ENCODE data around the gene MINDY4B. TPM values are rescaled to one million over a fixed set of nuclear protein-coding genes. Genes with fewer than 3 reads are reported as not detected.

Gene MINDY4B
- total RNA-seq, 1 experiment from 2014 or later: not detected

DNA sequence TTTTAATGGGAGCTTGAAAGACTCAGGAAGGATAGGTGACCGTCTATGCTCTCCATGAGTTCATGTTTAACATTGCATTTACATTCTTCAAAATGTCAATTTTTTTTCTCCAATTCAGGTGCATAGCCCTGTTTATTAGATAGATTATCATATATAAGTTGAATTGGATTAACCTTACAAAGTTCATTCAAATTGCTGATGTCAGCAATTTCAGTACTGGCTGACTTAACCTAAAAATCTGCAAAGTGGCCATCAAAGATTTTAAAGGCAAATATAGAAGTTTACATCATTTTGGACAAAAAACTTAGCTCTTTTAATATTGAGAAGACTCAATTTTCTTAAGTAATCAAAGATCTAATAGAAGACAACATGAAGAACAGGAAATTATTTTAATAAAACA is 57.8 kb downstream of the MINDY4B start:
- H3K9me3 ChIP-seq (replicated peaks): no peaks in the 10 kb centered on the region
- no peak for DNase-seq
- no peak overlapping the region for H3K4me3 ChIP-seq
- no peaks in the 10 kb centered on the region for H3K36me3 ChIP-seq
- no peaks in the 10 kb centered on the region for H3K4me1 ChIP-seq
- H3K27me3 ChIP-seq: no peaks in the 10 kb centered on the region
- no peak overlapping the region for H3K27ac ChIP-seq

DNA sequence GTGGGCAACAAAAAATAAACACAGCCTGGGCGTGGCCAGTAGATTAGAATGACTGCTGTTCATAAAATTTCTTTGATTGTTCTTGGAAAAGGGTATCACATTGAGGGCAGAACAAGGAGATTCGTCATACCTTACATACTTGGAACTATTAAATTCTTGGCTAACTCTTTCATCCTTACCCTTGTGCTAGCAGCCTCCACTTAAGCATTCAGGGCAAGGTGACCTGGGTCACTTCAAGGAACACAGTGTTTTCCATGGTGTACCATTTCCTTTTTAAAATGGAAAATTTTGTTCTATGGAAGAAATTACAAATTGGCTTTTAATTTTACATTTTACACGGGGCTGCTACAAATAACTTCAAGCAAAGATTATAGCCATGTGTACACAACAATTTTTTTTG is 60.8 kb downstream of the MINDY4B start:
- no peak for DNase-seq
- Histone ChIP-seq H3K9me3 (replicated peaks) (no peaks in the 10 kb centered on the region), H3K36me3 (no peaks in the 10 kb centered on the region), H3K4me1 (no peaks in the 10 kb centered on the region), H3K27me3 (no peaks in the 10 kb centered on the region), H3K4me3 (no peak overlapping the region), H3K27ac (no peak overlapping the region)

DNA sequence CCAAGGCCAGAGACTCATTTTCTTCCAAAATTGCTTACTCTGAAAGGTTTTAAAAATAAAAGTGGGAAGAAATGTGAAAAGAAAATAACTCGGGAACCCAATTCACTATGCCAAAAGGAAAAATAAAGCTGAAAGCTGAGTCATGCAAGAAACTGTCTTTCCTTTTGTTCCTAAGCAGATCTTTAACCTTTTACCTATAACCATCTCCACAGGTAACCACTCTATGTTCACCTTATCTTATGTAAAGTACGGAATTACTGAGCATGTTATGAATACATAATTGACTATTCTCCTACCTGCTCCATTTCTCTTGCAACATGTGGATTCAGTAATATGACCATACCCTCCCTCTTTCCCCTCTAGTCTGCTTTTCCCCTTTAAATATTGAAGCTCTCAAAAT is 62.0 kb downstream of the MINDY4B start:
- no peak overlapping the region for H3K4me3 ChIP-seq
- no peaks in the 10 kb centered on the region for H3K9me3 ChIP-seq (replicated peaks)
- H3K27ac ChIP-seq: no peak overlapping the region
- H3K27me3 ChIP-seq: no peaks in the 10 kb centered on the region
- H3K4me1 ChIP-seq: no peaks in the 10 kb centered on the region
- no peak for DNase-seq
- no peaks in the 10 kb centered on the region for H3K36me3 ChIP-seq

- Histone ChIP-seq H3K27me3 (no peaks in the 10 kb centered on the region), H3K4me1 (no peaks in the 10 kb centered on the region), H3K9me3 (replicated peaks) (no peaks in the 10 kb centered on the region), H3K4me3 (no peak overlapping the region), H3K36me3 (no peaks in the 10 kb centered on the region), H3K27ac (no peak overlapping the region)
- no peak for DNase-seq
These were observed 64.3 kb downstream of the MINDY4B start for GRCh38 chr3:150840802-150841515.

DNA sequence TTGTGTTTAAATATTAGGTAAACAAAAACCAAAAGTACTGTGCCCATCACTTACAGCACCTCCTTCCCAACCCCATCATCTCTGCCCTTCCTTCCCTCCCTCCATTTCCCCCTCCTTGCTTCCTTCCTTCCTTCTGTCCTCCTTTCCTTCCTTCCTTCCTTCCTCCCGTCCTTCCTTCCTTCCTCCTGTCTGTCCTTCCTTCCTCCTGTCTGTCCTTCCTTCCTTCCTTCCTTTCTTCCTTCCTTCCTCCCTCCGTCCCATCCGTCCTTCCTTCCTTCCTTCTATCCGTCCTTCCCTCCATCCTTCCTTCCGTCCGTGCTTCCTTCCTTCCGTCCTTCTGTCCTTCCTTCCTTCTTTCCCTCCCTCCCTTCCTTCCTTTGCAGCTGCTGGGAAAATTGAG is 74.5 kb downstream of the MINDY4B start:
- H3K36me3 ChIP-seq: no peaks in the 10 kb centered on the region
- no peak overlapping the region for H3K4me3 ChIP-seq
- H3K4me1 ChIP-seq: no peaks in the 10 kb centered on the region
- no peak overlapping the region for H3K27ac ChIP-seq
- no peak for DNase-seq
- H3K9me3 ChIP-seq (replicated peaks): no peaks in the 10 kb centered on the region
- no peaks in the 10 kb centered on the region for H3K27me3 ChIP-seq

DNA sequence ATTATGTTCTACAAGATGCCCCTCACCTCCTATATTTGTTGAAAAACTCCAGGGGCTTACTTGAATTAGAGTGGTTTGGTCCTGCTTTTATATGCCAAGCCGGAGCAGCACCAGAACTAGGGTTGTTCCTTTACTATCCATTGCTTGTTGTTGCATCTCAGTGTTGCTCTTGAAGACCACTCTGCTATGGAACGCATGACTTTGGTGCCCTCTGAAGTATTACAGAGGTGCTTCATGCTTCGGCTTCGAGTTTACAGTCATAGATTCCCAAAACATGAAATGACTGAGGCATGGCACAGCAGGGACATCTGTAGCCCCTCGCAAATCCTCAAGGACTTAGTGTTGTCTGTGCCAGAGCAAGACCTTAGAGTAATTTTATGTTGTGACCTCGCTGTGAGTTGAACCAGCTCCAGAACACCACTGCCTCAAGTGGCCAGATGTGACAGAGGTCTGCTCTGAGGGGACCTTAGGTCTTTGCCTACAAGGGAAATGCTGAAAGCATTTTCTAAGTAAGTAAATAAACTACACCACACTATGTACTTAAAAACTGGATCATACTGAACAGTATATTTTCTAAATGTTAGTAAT is 75.1 kb downstream of the MINDY4B start:
- H3K27me3 ChIP-seq: no peaks in the 10 kb centered on the region

GRCh38 chr3:150829408-150829807 is 75.8 kb downstream of the MINDY4B start:
- Histone ChIP-seq H3K4me3 (no peak overlapping the region), H3K27me3 (no peaks in the 10 kb centered on the region), H3K36me3 (no peaks in the 10 kb centered on the region)

More for the DNA sequence above, 75.1 kb downstream of the MINDY4B start:
- Histone ChIP-seq H3K27ac (no peak overlapping the region), H3K4me1 (no peaks in the 10 kb centered on the region), H3K4me3 (no peak overlapping the region), H3K9me3 (replicated peaks) (no peaks in the 10 kb centered on the region), H3K36me3 (no peaks in the 10 kb centered on the region)
- DNase-seq: peak in 1 of 2 experiments; percentile 13

DNA sequence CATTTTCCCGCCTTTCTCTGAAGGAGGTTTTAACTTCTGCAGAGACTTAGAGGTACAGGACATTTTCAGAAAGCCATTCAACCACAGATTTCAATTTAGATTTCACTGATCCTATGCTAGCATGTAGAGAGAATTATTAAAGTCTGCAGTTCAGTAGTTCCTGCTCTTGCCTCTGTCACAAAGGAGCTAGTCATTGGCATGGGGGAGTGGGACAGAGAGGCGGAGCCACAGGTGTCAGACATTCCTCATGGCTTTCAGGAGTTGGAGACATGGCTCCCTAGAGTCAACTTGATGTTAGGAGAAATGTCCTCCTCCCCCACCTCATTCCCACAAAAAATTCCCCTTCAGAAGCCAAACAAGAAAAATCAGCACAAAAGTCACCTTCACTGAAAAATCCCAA is 76.2 kb downstream of the MINDY4B start:
- Histone ChIP-seq H3K27ac (no peak overlapping the region), H3K36me3 (no peaks in the 10 kb centered on the region), H3K9me3 (replicated peaks) (no peaks in the 10 kb centered on the region), H3K4me3 (no peak overlapping the region), H3K4me1 (no peaks in the 10 kb centered on the region), H3K27me3 (no peaks in the 10 kb centered on the region)
- DNase-seq: no peak

More at GRCh38 chr3:150829408-150829807, 75.8 kb downstream of the MINDY4B start:
- Histone ChIP-seq H3K9me3 (replicated peaks) (no peaks in the 10 kb centered on the region), H3K4me1 (no peaks in the 10 kb centered on the region), H3K27ac (no peak overlapping the region)
- no peak for DNase-seq

DNA sequence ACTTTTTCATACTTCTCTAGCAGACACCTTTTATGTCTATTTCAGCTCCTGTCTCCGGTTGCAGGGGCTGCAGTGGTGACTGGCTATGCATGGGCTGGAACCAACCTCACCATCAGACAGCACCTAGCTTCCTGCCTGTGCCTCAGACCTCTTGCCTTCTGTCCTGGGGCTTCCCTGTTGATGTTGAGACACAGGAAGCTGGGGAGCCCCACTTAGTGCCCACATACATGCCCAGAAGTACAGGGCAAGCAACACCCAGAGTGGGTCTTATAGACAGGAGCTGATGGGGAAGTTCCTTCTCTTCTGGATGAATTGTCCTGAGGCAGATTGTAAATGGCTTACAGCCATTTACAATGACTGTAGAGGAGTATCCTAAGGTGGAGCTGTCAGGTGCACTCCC is 77.0 kb downstream of the MINDY4B start:
- H3K36me3 ChIP-seq: no peaks in the 10 kb centered on the region
- H3K9me3 ChIP-seq (replicated peaks): no peaks in the 10 kb centered on the region
- H3K27ac ChIP-seq: no peak overlapping the region
- no peaks in the 10 kb centered on the region for H3K4me1 ChIP-seq
- DNase-seq: no peak
- H3K27me3 ChIP-seq: no peaks in the 10 kb centered on the region
- no peak overlapping the region for H3K4me3 ChIP-seq

DNA sequence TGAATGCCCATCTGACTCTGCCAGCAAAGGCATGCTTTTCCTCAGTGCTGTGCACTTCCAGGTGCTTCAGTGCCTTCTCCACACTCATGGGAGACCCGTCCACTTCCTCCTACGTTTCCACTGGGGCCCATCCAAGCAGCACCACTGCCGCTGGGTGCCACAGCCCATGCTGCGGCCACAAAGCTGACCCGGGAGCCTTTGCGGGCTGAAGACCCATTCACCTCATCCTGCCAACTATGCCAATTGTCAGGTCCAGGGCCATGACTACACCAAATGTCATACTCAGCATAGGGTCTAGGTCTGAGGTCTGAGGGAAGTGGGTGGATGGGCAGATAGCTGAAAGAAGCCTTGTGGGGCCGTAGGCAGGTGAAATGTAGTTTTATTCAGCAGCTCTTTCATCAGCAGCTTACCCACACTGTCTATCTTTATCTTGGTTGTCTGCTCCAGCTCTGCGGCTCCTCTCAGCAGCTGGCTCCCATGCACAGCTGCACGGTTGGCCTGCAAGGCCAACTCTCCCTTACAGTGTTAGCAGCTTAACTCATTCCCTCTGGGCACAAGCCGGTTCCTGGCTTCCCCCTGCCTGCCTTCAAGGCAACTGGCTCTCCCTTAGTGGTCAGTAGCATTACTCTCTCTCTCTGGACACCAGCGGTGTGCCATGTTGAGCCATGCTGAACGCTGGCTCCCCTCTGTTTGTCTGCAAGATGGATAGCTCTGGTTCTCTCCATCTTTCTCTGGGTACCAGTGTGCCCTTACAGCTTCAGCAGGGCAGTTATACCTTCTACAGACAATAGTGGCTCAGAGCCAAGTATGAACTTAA is 78.6 kb downstream of the MINDY4B start:
- DNase-seq: peak in 1 of 2 experiments; percentile 10
- H3K9me3 ChIP-seq (replicated peaks): no peaks in the 10 kb centered on the region
- no peak overlapping the region for H3K27ac ChIP-seq
- H3K4me1 ChIP-seq: no peaks in the 10 kb centered on the region
- no peaks in the 10 kb centered on the region for H3K27me3 ChIP-seq
- H3K36me3 ChIP-seq: no peaks in the 10 kb centered on the region
- H3K4me3 ChIP-seq: no peak overlapping the region

DNA sequence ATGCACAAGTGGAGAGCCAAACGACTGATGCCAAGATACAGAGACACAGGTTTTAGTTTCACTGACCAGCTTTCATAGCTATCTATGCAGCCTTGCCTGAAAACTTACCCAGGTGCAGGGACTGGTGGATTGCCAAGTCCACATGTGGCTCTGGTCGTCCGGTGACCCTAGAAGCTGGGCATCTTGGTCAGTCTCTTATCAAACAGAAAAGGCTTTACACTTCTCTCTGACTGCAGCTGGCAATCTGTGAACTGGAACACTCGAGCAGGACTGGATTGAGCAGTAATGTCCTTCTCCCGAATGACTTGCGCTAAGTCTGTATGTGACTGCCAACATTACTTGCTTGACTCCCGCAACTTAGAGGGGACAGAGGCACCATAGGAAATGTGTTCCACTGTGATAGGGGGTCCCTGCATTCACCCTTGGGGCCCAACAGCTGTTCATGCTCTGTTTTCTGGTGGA is 79.3 kb downstream of the MINDY4B start:
- Histone ChIP-seq H3K4me3 (no peak overlapping the region), H3K4me1 (no peaks in the 10 kb centered on the region), H3K27me3 (no peaks in the 10 kb centered on the region), H3K36me3 (no peaks in the 10 kb centered on the region), H3K9me3 (replicated peaks) (no peaks in the 10 kb centered on the region), H3K27ac (no peak overlapping the region)
- DNase-seq: no peak

DNA sequence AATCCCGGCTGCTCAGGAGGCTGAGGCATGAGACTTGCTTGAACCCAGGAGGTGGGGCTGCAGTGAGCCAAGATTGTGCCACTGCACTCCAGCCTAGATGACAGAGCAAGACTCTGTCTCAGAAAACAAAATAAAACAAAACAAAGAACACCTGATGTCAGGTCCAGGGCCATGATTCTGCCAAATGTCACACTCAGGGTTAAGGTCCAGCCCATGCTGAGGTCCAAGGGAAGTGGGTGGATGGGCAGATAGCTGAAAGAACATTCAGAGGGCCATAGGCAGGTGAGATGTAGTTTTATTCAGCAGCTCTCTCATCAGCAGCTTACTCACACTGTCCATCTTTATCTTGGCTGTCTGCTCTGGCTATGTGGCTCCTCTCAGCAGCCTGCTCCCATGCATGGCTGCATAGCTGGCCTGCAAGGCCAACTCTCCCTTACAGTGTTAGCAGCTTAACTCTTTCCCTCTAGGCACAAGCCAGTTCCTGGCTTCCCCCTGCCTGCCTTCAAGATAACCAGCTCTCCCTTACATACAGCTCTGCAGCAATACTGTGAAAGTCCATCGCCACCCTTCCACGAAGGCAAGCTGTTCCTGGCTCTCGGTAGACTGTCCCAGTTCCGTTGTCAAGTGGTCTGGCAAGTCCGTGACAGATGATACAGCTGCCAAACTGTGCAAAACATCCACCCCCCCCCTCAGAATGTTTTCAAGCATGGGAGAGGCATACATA is 79.9 kb downstream of the MINDY4B start:
- Histone ChIP-seq H3K4me1 (no peaks in the 10 kb centered on the region), H3K27ac (no peak overlapping the region), H3K9me3 (replicated peaks) (no peaks in the 10 kb centered on the region), H3K36me3 (no peaks in the 10 kb centered on the region), H3K4me3 (no peak overlapping the region), H3K27me3 (no peaks in the 10 kb centered on the region)
- no peak for DNase-seq

- Histone ChIP-seq H3K9me3 (replicated peaks) (no peaks in the 10 kb centered on the region), H3K4me1 (no peaks in the 10 kb centered on the region), H3K27ac (no peak overlapping the region), H3K36me3 (no peaks in the 10 kb centered on the region), H3K4me3 (no peak overlapping the region), H3K27me3 (no peaks in the 10 kb centered on the region)
- DNase-seq: no peak
These were observed 82.0 kb downstream of the MINDY4B start for GRCh38 chr3:150823277-150823676.

- H3K4me1 ChIP-seq: no peaks in the 10 kb centered on the region
- H3K9me3 ChIP-seq (replicated peaks): no peaks in the 10 kb centered on the region
- no peak for DNase-seq
- H3K27ac ChIP-seq: no peak overlapping the region
- no peaks in the 10 kb centered on the region for H3K36me3 ChIP-seq
- no peaks in the 10 kb centered on the region for H3K27me3 ChIP-seq
- H3K4me3 ChIP-seq: no peak overlapping the region
These were observed 82.6 kb downstream of the MINDY4B start for GRCh38 chr3:150822636-150823035.
